Measurements from ENCODE around the gene ARMC12. TPM values are rescaled to one million over a fixed set of nuclear protein-coding genes. Genes with fewer than 3 reads are reported as not detected.
A peak's percentile ranks its signal among the peaks of the same experiment; 100 is the strongest.

The ARMC12 gene
- total RNA-seq, 1 donor from 2014 or later, result 0.52 TPM

- no peaks in the 10 kb centered on the region for H3K9me3 ChIP-seq (ENCODE audit: control insufficient read depth in 3 of 3, low read length in 3 of 3)
- no peaks in the 10 kb centered on the region for H3K36me3 ChIP-seq (ENCODE audit: control insufficient read depth in 3 of 3, insufficient read depth in 3 of 3, low read length in 3 of 3)
- peak overlapping the region; percentile 48 to 56 (median 53) for H3K4me3 ChIP-seq (ENCODE audit: low read length in 3 of 3)
- H3K27me3 ChIP-seq (ENCODE audit: control insufficient read depth in 3 of 3, insufficient read depth in 3 of 3, low read length in 3 of 3), result no peaks in the 10 kb centered on the region
- peak overlapping the region; percentile 57 to 69 (median 57) for H3K9ac ChIP-seq (ENCODE audit: low read depth in 1 of 3, low read length in 3 of 3)
- H3K4me1 ChIP-seq (ENCODE audit: control insufficient read depth in 3 of 3, insufficient read depth in 3 of 3, low read length in 3 of 3), result peaks cover 63 to 82% (median 66%) of the 10 kb centered on the region in 3 donors
- peak overlapping the region; percentile 98 for H3K27ac ChIP-seq (ENCODE audit: low read depth, low read length)
Observed at GRCh38 chr6:35725721-35726438, 11.0 kb upstream of the ARMC12 start.

DNA sequence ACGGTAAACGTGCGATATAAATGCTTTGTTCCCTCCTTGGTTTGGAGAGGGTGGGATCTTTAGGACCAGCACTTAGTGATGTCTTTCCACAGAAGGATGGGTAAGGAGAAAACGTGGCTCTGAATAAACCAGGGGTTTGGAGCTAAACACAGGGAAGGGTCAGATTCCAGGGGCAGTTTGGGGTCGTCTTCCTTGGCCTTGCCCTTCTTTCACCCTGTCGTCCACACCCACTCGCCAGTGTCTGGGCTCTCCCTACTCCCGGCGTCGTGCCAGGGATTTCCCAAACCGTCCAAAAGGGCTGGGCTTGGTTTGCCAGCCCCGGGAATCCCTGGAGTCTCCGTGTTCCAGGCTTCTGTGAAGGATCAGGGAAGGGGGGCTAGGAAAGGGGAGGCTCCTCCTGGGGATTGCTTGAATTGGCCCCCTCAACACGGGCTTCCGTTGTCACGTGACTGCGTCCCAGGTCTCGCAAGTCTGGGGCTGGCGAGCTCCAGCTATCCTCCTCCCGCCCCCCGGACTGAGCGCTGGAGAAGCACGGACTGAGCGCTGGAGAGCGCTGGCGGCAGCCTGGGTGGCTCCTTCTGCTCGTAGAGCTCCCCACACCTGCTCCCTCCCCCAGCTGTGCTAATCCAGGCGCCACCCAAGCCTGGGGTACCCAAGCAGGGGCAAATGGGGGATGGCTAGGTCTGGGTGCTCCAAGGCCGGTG, 9.4 kb upstream of the ARMC12 start:
- Histone ChIP-seq H3K4me3 (ENCODE audit: low read length in 3 of 3) (peak overlapping the region; percentile 72 to 91 (median 87)), H3K27ac (ENCODE audit: low read depth, low read length) (peak overlapping the region; percentile 98), H3K36me3 (ENCODE audit: control insufficient read depth in 3 of 3, insufficient read depth in 3 of 3, low read length in 3 of 3) (no peaks in the 10 kb centered on the region), H3K4me1 (ENCODE audit: control insufficient read depth in 3 of 3, insufficient read depth in 3 of 3, low read length in 3 of 3) (peaks cover 63 to 82% (median 67%) of the 10 kb centered on the region in 3 donors), H3K9me3 (ENCODE audit: control insufficient read depth in 3 of 3, low read length in 3 of 3) (no peaks in the 10 kb centered on the region), H3K27me3 (ENCODE audit: control insufficient read depth in 3 of 3, insufficient read depth in 3 of 3, low read length in 3 of 3) (no peaks in the 10 kb centered on the region), H3K9ac (ENCODE audit: low read depth in 1 of 3, low read length in 3 of 3) (peak overlapping the region; percentile 89 to 94 (median 91))

DNA sequence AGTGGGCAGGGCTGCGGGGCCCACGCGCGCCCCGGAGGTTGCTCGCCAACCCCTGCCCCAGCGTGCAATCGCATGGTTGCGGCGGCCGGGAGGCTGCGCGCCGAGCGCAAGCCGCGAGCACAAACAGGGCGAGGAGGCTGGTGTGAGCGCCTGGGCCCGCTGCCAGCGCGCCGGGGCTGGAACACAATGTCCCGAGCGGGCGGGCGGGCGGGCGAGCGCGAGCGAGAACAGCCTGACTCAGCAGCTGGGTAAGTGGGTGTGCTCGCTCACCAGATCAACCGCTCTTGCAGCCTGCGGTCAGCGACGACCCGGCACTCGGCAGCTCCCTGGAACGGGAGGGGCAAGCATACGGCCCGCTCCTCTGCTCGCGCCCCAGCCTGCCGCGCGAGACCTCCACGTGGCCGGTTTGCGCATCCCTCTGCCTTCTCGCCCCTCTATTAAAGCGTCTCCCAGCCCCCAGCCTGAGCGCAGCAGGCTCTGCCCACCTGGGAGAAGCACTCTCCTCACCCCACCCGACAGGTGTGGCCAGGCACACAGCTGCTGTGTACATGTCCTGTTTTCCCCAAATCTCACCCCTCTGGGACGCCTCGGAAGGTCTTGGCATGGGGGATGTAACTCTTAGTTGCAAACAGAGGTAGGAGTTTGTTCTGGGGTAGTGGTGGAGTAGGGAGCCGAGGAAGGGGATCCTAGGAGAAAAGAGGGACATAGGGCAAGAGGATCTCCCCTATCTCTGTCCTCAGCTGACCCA, 8.7 kb upstream of the ARMC12 start:
- no peaks in the 10 kb centered on the region for H3K27me3 ChIP-seq (ENCODE audit: control insufficient read depth in 3 of 3, insufficient read depth in 3 of 3, low read length in 3 of 3)

GRCh38 chr6:35728683-35729678, 7.9 kb upstream of the ARMC12 start:
- H3K4me3 ChIP-seq (ENCODE audit: low read length in 3 of 3), result peak overlapping the region; percentile 75 to 91 (median 87)
- no peaks in the 10 kb centered on the region for H3K9me3 ChIP-seq (ENCODE audit: control insufficient read depth in 3 of 3, low read length in 3 of 3)
- H3K27ac ChIP-seq (ENCODE audit: low read depth, low read length), result peak overlapping the region; percentile 98
- H3K27me3 ChIP-seq (ENCODE audit: control insufficient read depth in 3 of 3, insufficient read depth in 3 of 3, low read length in 3 of 3), result no peaks in the 10 kb centered on the region
- no peaks in the 10 kb centered on the region for H3K36me3 ChIP-seq (ENCODE audit: control insufficient read depth in 3 of 3, insufficient read depth in 3 of 3, low read length in 3 of 3)
- peaks cover 70 to 85% (median 75%) of the 10 kb centered on the region in 3 donors for H3K4me1 ChIP-seq (ENCODE audit: control insufficient read depth in 3 of 3, insufficient read depth in 3 of 3, low read length in 3 of 3)
- H3K9ac ChIP-seq (ENCODE audit: low read depth in 1 of 3, low read length in 3 of 3), result peak overlapping the region; percentile 85 to 94 (median 94)

More for the DNA sequence above, 8.7 kb upstream of the ARMC12 start:
- H3K27ac ChIP-seq (ENCODE audit: low read depth, low read length), result peak overlapping the region; percentile 98
- peak overlapping the region; percentile 91 to 94 (median 94) for H3K9ac ChIP-seq (ENCODE audit: low read depth in 1 of 3, low read length in 3 of 3)
- H3K9me3 ChIP-seq (ENCODE audit: control insufficient read depth in 3 of 3, low read length in 3 of 3), result no peaks in the 10 kb centered on the region
- peak overlapping the region; percentile 75 to 91 (median 87) for H3K4me3 ChIP-seq (ENCODE audit: low read length in 3 of 3)
- H3K4me1 ChIP-seq (ENCODE audit: control insufficient read depth in 3 of 3, insufficient read depth in 3 of 3, low read length in 3 of 3), result peaks cover 66 to 85% (median 70%) of the 10 kb centered on the region in 3 donors
- no peaks in the 10 kb centered on the region for H3K36me3 ChIP-seq (ENCODE audit: control insufficient read depth in 3 of 3, insufficient read depth in 3 of 3, low read length in 3 of 3)

DNA sequence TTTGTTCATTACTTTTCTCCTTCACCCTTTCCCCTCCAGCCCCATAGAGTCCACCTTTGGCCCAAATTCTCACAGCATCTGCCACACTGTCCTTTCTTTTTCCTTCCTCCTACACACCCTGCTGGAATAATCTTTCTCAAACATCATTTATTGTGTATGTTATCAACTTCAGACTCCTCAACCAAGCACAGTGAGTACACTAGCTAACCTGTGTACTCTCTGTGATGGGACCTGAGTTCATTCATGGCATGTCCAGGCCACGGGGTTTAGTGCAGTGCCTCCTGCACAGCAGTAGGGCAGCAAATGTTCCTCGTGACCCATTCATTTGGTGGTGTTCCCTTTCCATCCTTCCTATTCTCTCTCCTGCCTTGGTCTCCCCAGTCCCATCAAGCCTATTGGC, 7.1 kb upstream of the ARMC12 start:
- peak overlapping the region; percentile 98 for H3K27ac ChIP-seq (ENCODE audit: low read depth, low read length)
- H3K36me3 ChIP-seq (ENCODE audit: control insufficient read depth in 3 of 3, insufficient read depth in 3 of 3, low read length in 3 of 3), result no peaks in the 10 kb centered on the region
- no peaks in the 10 kb centered on the region for H3K9me3 ChIP-seq (ENCODE audit: control insufficient read depth in 3 of 3, low read length in 3 of 3)
- no peak overlapping the region for H3K4me3 ChIP-seq (ENCODE audit: low read length in 3 of 3)
- peak overlapping the region in 1 of 3 donors; percentile 94 for H3K9ac ChIP-seq (ENCODE audit: low read depth in 1 of 3, low read length in 3 of 3)
- H3K27me3 ChIP-seq (ENCODE audit: control insufficient read depth in 3 of 3, insufficient read depth in 3 of 3, low read length in 3 of 3), result no peaks in the 10 kb centered on the region
- peaks cover 70 to 77% (median 71%) of the 10 kb centered on the region in 3 donors for H3K4me1 ChIP-seq (ENCODE audit: control insufficient read depth in 3 of 3, insufficient read depth in 3 of 3, low read length in 3 of 3)

DNA sequence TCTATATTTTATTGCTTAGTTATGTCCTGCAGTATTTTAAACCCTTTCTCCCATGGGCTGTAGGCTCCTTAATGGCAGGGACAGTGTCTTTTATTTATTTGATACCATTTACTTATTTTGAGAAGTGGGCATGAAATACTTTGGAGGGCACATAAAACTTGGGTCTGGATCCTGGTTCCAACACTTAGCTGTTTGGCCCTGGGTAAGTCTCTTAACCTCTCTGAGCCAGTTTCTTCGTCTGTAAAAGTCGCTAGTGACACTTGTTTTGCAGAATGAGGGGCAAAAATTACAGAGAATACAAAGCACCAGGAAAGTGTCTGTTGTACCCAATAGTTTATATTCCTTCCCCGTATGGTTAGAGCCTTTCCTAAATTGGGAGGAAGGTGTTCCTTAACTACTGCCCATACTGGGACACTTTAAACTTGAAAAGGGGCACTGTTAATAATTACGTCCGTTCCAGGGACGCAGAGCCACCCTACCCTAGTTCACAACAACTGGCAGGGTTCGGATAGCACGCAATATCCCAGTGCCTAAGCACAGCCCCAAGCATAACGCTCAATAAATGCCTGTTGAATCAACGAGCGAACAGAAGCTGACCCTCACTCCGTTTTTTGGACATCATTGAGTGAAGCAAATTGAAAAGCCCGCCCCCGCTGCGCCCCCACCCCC, 6.0 kb upstream of the ARMC12 start:
- Histone ChIP-seq H3K36me3 (ENCODE audit: control insufficient read depth in 3 of 3, insufficient read depth in 3 of 3, low read length in 3 of 3) (no peaks in the 10 kb centered on the region), H3K27me3 (ENCODE audit: control insufficient read depth in 3 of 3, insufficient read depth in 3 of 3, low read length in 3 of 3) (no peaks in the 10 kb centered on the region), H3K4me1 (ENCODE audit: control insufficient read depth in 3 of 3, insufficient read depth in 3 of 3, low read length in 3 of 3) (peaks cover 59 to 76% (median 59%) of the 10 kb centered on the region in 3 donors), H3K9ac (ENCODE audit: low read depth in 1 of 3, low read length in 3 of 3) (peak overlapping the region in 2 of 3 donors; percentile 47 to 52), H3K27ac (ENCODE audit: low read depth, low read length) (peak overlapping the region; percentile 98), H3K9me3 (ENCODE audit: control insufficient read depth in 3 of 3, low read length in 3 of 3) (no peaks in the 10 kb centered on the region), H3K4me3 (ENCODE audit: low read length in 3 of 3) (peak overlapping the region; percentile 60 to 85 (median 65))

DNA sequence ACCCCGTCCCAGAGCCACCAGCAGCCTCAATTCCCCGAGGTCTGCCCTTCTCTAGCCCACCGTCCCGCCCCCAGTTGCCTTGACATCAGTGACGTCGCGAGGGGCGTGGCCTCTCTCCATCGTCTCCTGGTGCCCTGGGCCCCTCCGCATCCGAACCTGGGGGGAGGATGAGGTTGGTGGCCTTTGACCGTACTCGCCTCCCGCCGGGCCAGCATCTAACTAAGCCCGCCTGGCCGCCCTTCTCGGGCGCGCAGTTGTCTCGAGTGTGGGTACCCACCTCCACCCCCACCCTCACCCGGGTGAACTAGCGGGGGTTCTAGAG, 5.5 kb upstream of the ARMC12 start:
- Histone ChIP-seq H3K9me3 (ENCODE audit: control insufficient read depth in 3 of 3, low read length in 3 of 3) (no peaks in the 10 kb centered on the region), H3K4me3 (ENCODE audit: low read length in 3 of 3) (peak overlapping the region; percentile 80 to 92 (median 85)), H3K36me3 (ENCODE audit: control insufficient read depth in 3 of 3, insufficient read depth in 3 of 3, low read length in 3 of 3) (no peaks in the 10 kb centered on the region), H3K27ac (ENCODE audit: low read depth, low read length) (peak overlapping the region; percentile 98), H3K9ac (ENCODE audit: low read depth in 1 of 3, low read length in 3 of 3) (peak overlapping the region; percentile 81 to 95 (median 89)), H3K4me1 (ENCODE audit: control insufficient read depth in 3 of 3, insufficient read depth in 3 of 3, low read length in 3 of 3) (peaks cover 55 to 74% (median 56%) of the 10 kb centered on the region in 3 donors), H3K27me3 (ENCODE audit: control insufficient read depth in 3 of 3, insufficient read depth in 3 of 3, low read length in 3 of 3) (no peaks in the 10 kb centered on the region)

DNA sequence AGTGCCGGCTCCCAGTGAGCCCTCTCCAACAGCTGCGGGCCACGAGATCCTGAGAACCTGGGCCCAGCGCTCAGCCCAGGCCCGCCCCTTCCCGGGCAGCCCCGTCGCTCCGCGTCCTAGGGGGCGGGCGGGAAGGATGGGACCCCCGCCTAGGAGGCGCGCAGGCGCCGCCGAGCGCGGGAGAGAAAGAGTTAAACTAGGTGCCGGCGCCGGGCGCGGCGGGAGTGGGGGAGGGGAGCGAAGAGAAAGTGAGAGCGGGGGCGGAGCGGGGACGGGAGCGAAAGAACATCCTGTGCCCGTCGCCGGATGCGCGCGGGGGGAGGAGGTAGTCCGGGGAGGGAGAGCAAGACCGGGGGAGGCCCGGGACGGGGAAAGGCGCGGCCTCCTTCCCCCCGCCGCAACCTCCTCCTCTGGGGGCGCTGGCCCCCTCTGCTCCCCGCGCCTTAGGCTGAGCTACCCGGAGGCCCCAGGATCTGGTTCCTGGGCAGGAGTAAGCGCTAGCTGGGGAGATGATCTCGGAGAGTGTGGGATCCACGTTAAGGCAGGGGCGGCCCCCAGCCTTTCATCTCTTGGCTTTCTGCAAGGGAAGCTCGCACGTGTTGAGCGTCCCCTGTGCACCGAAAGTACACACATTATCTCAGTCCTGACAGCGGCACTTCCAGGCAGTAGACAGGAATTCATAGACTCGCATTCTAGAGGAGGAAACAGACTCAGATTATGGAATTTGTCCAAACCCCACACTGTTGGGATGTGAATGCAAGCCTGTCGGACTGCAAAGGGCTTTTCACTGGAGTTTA, 4.9 kb upstream of the ARMC12 start:
- Histone ChIP-seq H3K9me3 (ENCODE audit: control insufficient read depth in 3 of 3, low read length in 3 of 3) (no peaks in the 10 kb centered on the region), H3K27ac (ENCODE audit: low read depth, low read length) (peak overlapping the region; percentile 98), H3K36me3 (ENCODE audit: control insufficient read depth in 3 of 3, insufficient read depth in 3 of 3, low read length in 3 of 3) (no peaks in the 10 kb centered on the region), H3K4me1 (ENCODE audit: control insufficient read depth in 3 of 3, insufficient read depth in 3 of 3, low read length in 3 of 3) (peaks cover 50 to 69% (median 51%) of the 10 kb centered on the region in 3 donors), H3K27me3 (ENCODE audit: control insufficient read depth in 3 of 3, insufficient read depth in 3 of 3, low read length in 3 of 3) (no peaks in the 10 kb centered on the region), H3K4me3 (ENCODE audit: low read length in 3 of 3) (peak overlapping the region; percentile 80 to 92 (median 85)), H3K9ac (ENCODE audit: low read depth in 1 of 3, low read length in 3 of 3) (peak overlapping the region; percentile 83 to 95 (median 89))

Data from skeletal muscle tissue (tissue), 4 donors.